NCI-H2081 treated with DMSO at 0.1 percent for 48 hours (cell line): ENCODE data around the gene DPP6.

Experiments used
- DNase-seq: peaks from one replicate; lab custom pipeline; 2025; lab: John Stamatoyannopoulos, UW

Gene DPP6

GRCh38 chr7:154592388-154592787 is 540.2 kb downstream of the DPP6 start:
- no peak for DNase-seq

GRCh38 chr7:154598396-154598795 is 546.2 kb downstream of the DPP6 start:
- DNase-seq = no peak

GRCh38 chr7:154598864-154599263 is 546.7 kb downstream of the DPP6 start:
- no peak for DNase-seq

GRCh38 chr7:154610903-154611302 is 558.7 kb downstream of the DPP6 start:
- DNase-seq = no peak

GRCh38 chr7:154613811-154614210 is 561.6 kb downstream of the DPP6 start:
- DNase-seq = no peak

GRCh38 chr7:154620141-154620755 is 568.0 kb downstream of the DPP6 start:
- no peak for DNase-seq

GRCh38 chr7:154623399-154623798 is 571.2 kb downstream of the DPP6 start:
- no peak for DNase-seq

- DNase-seq = no peak
Measured at GRCh38 chr7:154627646-154628290, 575.6 kb downstream of the DPP6 start.

GRCh38 chr7:154628556-154628955 is 576.4 kb downstream of the DPP6 start:
- no peak for DNase-seq

GRCh38 chr7:154631162-154631561 is 579.0 kb downstream of the DPP6 start:
- DNase-seq = no peak

- no peak for DNase-seq
Measured at GRCh38 chr7:154633641-154634040, 581.4 kb downstream of the DPP6 start.

- no peak for DNase-seq
Measured at GRCh38 chr7:154638286-154638685, 586.1 kb downstream of the DPP6 start.

- DNase-seq = no peak
Measured at GRCh38 chr7:154640266-154640865, 588.2 kb downstream of the DPP6 start.

GRCh38 chr7:154640917-154641316 is 588.7 kb downstream of the DPP6 start:
- DNase-seq = no peak

GRCh38 chr7:154644366-154644765 is 592.2 kb downstream of the DPP6 start:
- no peak for DNase-seq

GRCh38 chr7:154646126-154647013 is 594.2 kb downstream of the DPP6 start:
- DNase-seq = no peak

GRCh38 chr7:154647625-154648024 is 595.4 kb downstream of the DPP6 start:
- no peak for DNase-seq

- DNase-seq = no peak
Measured at GRCh38 chr7:154649015-154649414, 596.8 kb downstream of the DPP6 start.

- no peak for DNase-seq
Measured at GRCh38 chr7:154649434-154649833, 597.2 kb downstream of the DPP6 start.

GRCh38 chr7:154650275-154650674 is 598.1 kb downstream of the DPP6 start:
- DNase-seq = no peak

- no peak for DNase-seq
Measured at GRCh38 chr7:154651501-154651900, 599.3 kb downstream of the DPP6 start.

- no peak for DNase-seq
Measured at GRCh38 chr7:154652564-154652963, 600.4 kb downstream of the DPP6 start.

- DNase-seq = no peak
Measured at GRCh38 chr7:154653281-154653680, 601.1 kb downstream of the DPP6 start.
